K562 (cell line): ENCODE results near the gene IGF1R. TPM values are rescaled to one million over a fixed set of nuclear protein-coding genes. Genes with fewer than 3 reads are reported as not detected.

Source experiments
- ATAC-seq: fragments of 200-7000 bp; cut with Tn5 transposase; 3 replicates; pipeline ENCODE4 v1.9.1; 2020; ENCODE audit warnings: moderate library complexity
- BruUV-seq: library from RNA; stranded (reverse); fragments of 400-500 nt; replicated peaks from 2 replicates; lab custom pipeline; 2021; lab: Mats Ljungman, UMichigan
- CTCF ChIA-PET: fragments of 300-600 bp; formaldehyde crosslinking; extraction: SDS; loops from one replicate; lab custom pipeline; 2021; ENCODE audit warnings: low intra/inter-chr PET ratio; lab: Yijun Ruan, JAX
- POLR2A ChIA-PET: fragments of 300-600, 350-650 bp; sonication (Branson Sonifier 250); formaldehyde crosslinking; extraction: SDS; loops from one replicate; lab custom pipeline; 2021; ENCODE audit warnings: antibody characterized with exemption, inconsistent platforms; lab: Yijun Ruan, JAX
- DNase-seq, 4 experiments: peaks; one replicate each; pipeline versions ENCODE4 v3.0.0 to v3.0.0-alpha.2; 2011 to 2018; ENCODE audit warnings: low spot score in 3 of 4, mixed read lengths in 3 of 4; ENCODE audit errors: extremely low read depth in 1 of 4
- FAIRE-seq: peaks from 2 replicates; lab custom pipeline; 2011; peaks lifted over from hg19 to GRCh38; lab: Jason Lieb, UNC
- H2AFZ ChIP-seq: 2 replicates; pipeline ENCODE4 v1.6.0; 2011; ENCODE audit warnings: low read depth, low read length, control low read depth, inconsistent platforms
- H3K27ac ChIP-seq: fragments of 200-600 bp; 3 replicates; pipeline ENCODE4 v1.8.0; 2011; ENCODE audit warnings: low read depth, mild to moderate bottlenecking, control low read depth, inconsistent platforms, low read length, moderate library complexity, mixed read lengths; ENCODE audit errors: extremely low read depth
- H3K27me3 ChIP-seq, 2 experiments: fragments of 300-600 bp in 1 of 2; 2 replicates in 1 of 2; 3 replicates in 1 of 2; pipeline versions ENCODE4 v1.6.0 to v1.8.0; 2011; ENCODE audit warnings: inconsistent platforms in 2 of 2, low read length in 2 of 2, mild to moderate bottlenecking in 1 of 2, mixed read lengths in 1 of 2, moderate library complexity in 1 of 2; ENCODE audit not compliant: control insufficient read depth in 2 of 2, insufficient read depth in 2 of 2
- H3K36me3 ChIP-seq: fragments of 300-600 bp; 3 replicates; pipeline ENCODE4 v1.8.0; 2011; ENCODE audit warnings: mild to moderate bottlenecking, low read length, inconsistent platforms; ENCODE audit not compliant: control insufficient read depth, insufficient read depth
- H3K4me1 ChIP-seq, 2 experiments: fragments of 200-600 bp in 1 of 2; replicated peaks in 1 of 2; 2 replicates in 1 of 2; 3 replicates in 1 of 2; pipeline versions ENCODE4 v1.5.1 to v1.8.0; 2011; ENCODE audit warnings: inconsistent platforms in 2 of 2, low read length in 2 of 2, mild to moderate bottlenecking in 1 of 2, mixed read lengths in 1 of 2, moderate library complexity in 1 of 2; ENCODE audit not compliant: control insufficient read depth in 2 of 2, insufficient read depth in 2 of 2
- H3K4me2 ChIP-seq: 2 replicates; pipeline ENCODE4 v1.6.1; 2011; ENCODE audit warnings: low read length, control low read depth, inconsistent platforms, mixed read lengths; ENCODE audit not compliant: insufficient read depth
- H3K4me3 ChIP-seq: fragments of 200-600 bp; sonication (generic), shearing (Covaris generic); 2 replicates; pipeline ENCODE4 v1.5.1; 2016; ENCODE audit warnings: control low read depth, inconsistent platforms
- H3K79me2 ChIP-seq: fragments of 200-600 bp; 3 replicates; pipeline ENCODE4 v1.8.0; 2011; ENCODE audit warnings: low read length, inconsistent platforms; ENCODE audit not compliant: control insufficient read depth, insufficient read depth
- H3K9ac ChIP-seq, 2 experiments: 2 replicates each; pipeline versions ENCODE4 v1.6.0 to v1.6.1; 2011; ENCODE audit warnings: low read depth in 2 of 2, low read length in 2 of 2, control low read depth in 1 of 2, inconsistent platforms in 1 of 2, mild to moderate bottlenecking in 1 of 2, mixed read lengths in 1 of 2; ENCODE audit not compliant: insufficient read depth in 1 of 2
- H3K9me1 ChIP-seq: one replicate; pipeline ENCODE4 v1.6.0; 2011; ENCODE audit warnings: inconsistent platforms, mild to moderate bottlenecking, low read length, moderate library complexity; ENCODE audit not compliant: control insufficient read depth, insufficient read depth
- H3K9me3 ChIP-seq: replicated peaks from 2 replicates; pipeline ENCODE4 v1.5.1; 2011; ENCODE audit warnings: low read depth, low read length, inconsistent platforms; ENCODE audit not compliant: control insufficient read depth, insufficient read depth
- H4K20me1 ChIP-seq: replicated peaks from 2 replicates; pipeline ENCODE4 v1.6.1; 2011; ENCODE audit warnings: low read length, inconsistent platforms, mixed read lengths; ENCODE audit not compliant: control insufficient read depth, insufficient read depth
- C11orf30 ChIP-seq: fragments of 450-650 bp; IDR thresholded peaks from 2 replicates; pipeline ENCODE4 v1.6.1; 2016; ENCODE audit warnings: low read depth, mild to moderate bottlenecking
- DDX20 ChIP-seq: fragments of 450-650 bp; IDR thresholded peaks from 2 replicates; pipeline ENCODE4 v1.6.1; 2016; ENCODE audit warnings: missing genetic modification characterization, low read depth, mild to moderate bottlenecking, missing compliant biosample characterization, moderate library complexity
- KAT7 ChIP-seq: sonication (generic); formaldehyde crosslinking; IDR thresholded peaks from 2 replicates; pipeline ENCODE4 v1.8.0; 2022; ENCODE audit warnings: missing genetic modification reagents, mild to moderate bottlenecking, borderline replicate concordance
- SIN3A ChIP-seq, 2 experiments: fragments of 150-350 bp in 1 of 2; IDR thresholded peaks; 2 replicates each; pipeline ENCODE4 v1.6.1; 2011 to 2016; ENCODE audit warnings: borderline replicate concordance in 2 of 2, low read depth in 2 of 2, low read length in 2 of 2, mild to moderate bottlenecking in 2 of 2, moderate library complexity in 2 of 2; ENCODE audit not compliant: control insufficient read depth in 1 of 2
- SIX5 ChIP-seq, 2 experiments: IDR thresholded peaks; 2 replicates each; pipeline ENCODE4 v1.6.1; 2011; ENCODE audit warnings: low read length in 2 of 2, borderline replicate concordance in 1 of 2, low read depth in 1 of 2, mild to moderate bottlenecking in 1 of 2, moderate library complexity in 1 of 2; ENCODE audit not compliant: insufficient read depth in 1 of 2
- SRF ChIP-seq, 2 experiments: fragments of 250-450, 450-650 bp in 1 of 2; sonication (Bioruptor Pico) in 1 of 2; sonication (generic) in 1 of 2; formaldehyde crosslinking; IDR thresholded peaks; 2 replicates each; pipeline versions ENCODE4 v1.5.0 to v1.5.1; 2020 to 2022; ENCODE audit warnings: mild to moderate bottlenecking in 1 of 2, missing genetic modification reagents in 1 of 2
- ZFX ChIP-seq: sonication (generic); formaldehyde crosslinking; IDR thresholded peaks from 2 replicates; pipeline ENCODE4 v1.8.0; 2022; ENCODE audit warnings: mild to moderate bottlenecking, missing genetic modification reagents, moderate library complexity
- ZKSCAN3 ChIP-seq: fragments of 250-450 bp; sonication (Bioruptor Pico); IDR thresholded peaks from 2 replicates; pipeline ENCODE4 v1.4.0; 2020
- ZMIZ1 ChIP-seq, 2 experiments: fragments of 150-350 bp in 1 of 2; IDR thresholded peaks; 2 replicates each; pipeline ENCODE4 v1.6.1; 2012 to 2016; ENCODE audit warnings: low read depth in 2 of 2, low read length in 2 of 2, mild to moderate bottlenecking in 1 of 2, moderate library complexity in 1 of 2
- ZNF134 ChIP-seq: fragments of 250-450 bp; sonication (Bioruptor Pico); conservative IDR thresholded peaks from 2 replicates; pipeline ENCODE4 v1.4.0; 2020
- WGBS: fragments of 100-300 bp; shearing (Covaris generic); methylation state at CpG from one replicate; pipeline ENCODE4 v1.1.6; 2016; ENCODE audit warnings: low coverage, mixed read lengths; ENCODE audit not compliant: insufficient coverage; ENCODE audit errors: missing lambda C conversion rate; 5-methylcytosine and 5-hydroxymethylcytosine counted together
- in situ Hi-C: fragments of 300-500 bp; cut with MboI; formaldehyde crosslinking; loops from 4 replicates; pipeline ENCODE4 v1.15.0; 2018; ENCODE audit warnings: inconsistent platforms, mixed read lengths
- intact Hi-C: fragments of 100-400 bp; cut with micrococcal nuclease; formaldehyde crosslinking; loops from 2 replicates; pipeline ENCODE4 v1.14.2; 2022
- polyA plus RNA-seq, 8 experiments: library from polyadenylated mRNA; depleted of rRNA in 4 of 8; stranded (reverse) in 5 of 8; unstranded in 3 of 8; fragments of >200 nt; fragmentation: Nextera tagmentation in 2 of 8; fragmentation: Illumina TruSeq in 1 of 8; extraction: Ambion mirVana in 2 of 8; extraction: Trizol in 1 of 8; gene quantifications; 2 replicates each; pipeline versions ENCODE4 v1.2.1 to v1.2.3, GENCODE V29; 2011 to 2014; ENCODE audit warnings: inconsistent platforms in 1 of 8, missing spikeins in 1 of 8
- total RNA-seq, 7 experiments: library from RNA; depleted of rRNA in 6 of 7; stranded (reverse); fragments of >200 nt in 6 of 7; fragmentation: Illumina TruSeq in 2 of 7; extraction: Trizol in 2 of 7; gene quantifications; 2 replicates each; pipeline versions ENCODE4 v1.2.1 to v1.2.3, GENCODE V29; 2011 to 2021; ENCODE audit warnings: low replicate concordance in 1 of 7

The IGF1R gene
- total and polyA plus RNA-seq, 9 of the 15 experiments (the other 6 are each of a cell fraction or from before 2014, with no cell fraction given), result 0.35 to 8.0 (median 1.6) TPM

DNA sequence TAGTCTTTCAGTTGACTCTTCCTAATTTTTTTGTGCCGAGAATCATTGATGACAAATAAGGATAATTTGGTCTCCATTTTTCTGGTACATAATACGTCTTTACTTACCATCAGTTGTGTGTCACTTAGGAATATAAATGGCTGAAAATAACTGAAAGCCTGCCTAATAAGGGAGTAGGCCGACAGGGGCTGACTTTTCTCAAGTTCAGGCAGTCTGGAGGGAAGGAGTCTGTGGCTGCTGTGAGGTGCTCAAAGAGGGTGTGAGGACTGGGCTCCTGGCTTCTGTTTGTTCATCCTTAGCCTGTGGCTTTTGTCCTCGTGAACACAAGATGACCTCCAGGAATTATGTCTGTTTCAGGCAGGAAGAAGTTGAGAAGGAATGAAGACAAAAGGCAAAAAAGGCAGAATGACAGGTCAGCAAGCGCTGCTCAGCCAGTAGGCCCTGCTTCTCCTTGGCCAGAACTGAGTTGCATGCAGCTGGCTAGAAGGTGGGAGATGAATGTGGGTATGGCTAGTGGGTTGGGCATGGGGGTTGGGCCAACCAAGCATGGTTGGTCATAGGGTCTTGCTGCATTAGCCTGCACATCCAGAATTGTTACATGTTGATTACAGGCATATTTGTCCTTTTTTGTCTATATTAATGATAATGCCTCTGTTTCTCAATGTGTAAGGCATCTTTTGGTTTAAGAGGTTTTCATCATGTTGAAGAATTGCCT is 29.2 kb downstream of the IGF1R start:
- no peaks in the 10 kb centered on the region for H3K4me1 ChIP-seq
- H3K27ac ChIP-seq, result no peak overlapping the region

DNA sequence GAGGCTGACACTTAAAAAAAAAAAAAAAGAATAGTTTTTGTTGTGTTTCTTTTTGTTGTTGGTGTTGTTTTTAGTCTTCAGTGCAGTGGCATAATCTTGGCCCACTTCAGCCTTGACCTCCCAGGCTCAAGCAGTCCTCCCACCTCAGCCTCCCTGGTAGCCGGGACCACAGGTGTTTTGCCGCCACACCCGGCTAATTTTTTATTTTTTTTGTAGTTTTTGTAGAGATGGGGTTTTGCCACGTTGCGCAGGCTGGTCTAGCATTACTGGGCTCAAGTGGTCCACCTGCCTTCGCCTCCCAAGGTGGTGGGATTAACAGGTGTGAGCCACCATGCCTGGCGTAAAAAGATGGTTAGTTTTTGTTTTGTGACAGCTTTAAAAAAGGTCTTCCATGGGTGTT is 30.1 kb downstream of the IGF1R start:
- in situ Hi-C loops (no loop called here), intact Hi-C loops (no loop called here)
- ATAC-seq, result no peak
- H3K27ac ChIP-seq, result no peak overlapping the region
- CTCF ChIA-PET, result no interaction called here
- H3K4me1 ChIP-seq, result no peaks in the 10 kb centered on the region
- WGBS, result 7% methylated on average over 7 of the region's 7 CpGs
- no peak for DNase-seq
- H3K9me3 ChIP-seq, result no peaks in the 10 kb centered on the region
- POLR2A ChIA-PET, result interaction anchor here (0.6 kb wide), 1 partner anchor 362 kb away, joined by 3 read pairs; no protein-coding TSS in a partner anchor
- no peak overlapping the region for H3K9ac ChIP-seq
- H3K27me3 ChIP-seq, result peaks cover 4 to 12% of the 10 kb centered on the region in 2 experiments; a peak in 4 of 5 replicates
- H3K4me2 ChIP-seq, result no peak overlapping the region
- no peaks in the 10 kb centered on the region for H3K79me2 ChIP-seq
- no peaks in the 10 kb centered on the region for H3K36me3 ChIP-seq
- H3K4me3 ChIP-seq, result no peak overlapping the region
- no peaks in the 10 kb centered on the region for H3K9me1 ChIP-seq
- H2AFZ ChIP-seq, result no peak overlapping the region
- peaks cover 8% of the 10 kb centered on the region for H4K20me1 ChIP-seq
- no TSS peak for BruUV-seq
- FAIRE-seq, result no peak
- no peak for TF ChIP-seq ZNF134
- no peak for TF ChIP-seq ZFX (CRISPR knock-in tag)
- no peak for TF ChIP-seq ZKSCAN3 (CRISPR knock-in tag)
- TF ChIP-seq KAT7, result no peak
- TF ChIP-seq DDX20 (tag), result no peak
- no peak for TF ChIP-seq SIN3A (IDR thresholded peaks at IDR 0.05; ENCODE audit: borderline replicate concordance in 2 of 2, control insufficient read depth in 1 of 2, low read depth in 2 of 2, low read length in 2 of 2)
- TF ChIP-seq C11orf30, result no peak
- TF ChIP-seq ZMIZ1 (IDR thresholded peaks at IDR 0.05; ENCODE audit: low read depth in 2 of 2, low read length in 2 of 2), result no peak

More for the DNA sequence above, 29.2 kb downstream of the IGF1R start:
- 1% methylated on average over 5 of the region's 5 CpGs for WGBS
- in situ Hi-C loops (no loop called here), intact Hi-C loops (no loop called here)
- Histone ChIP-seq H3K9me3 (no peaks in the 10 kb centered on the region), H2AFZ (no peak overlapping the region), H3K4me2 (no peak overlapping the region), H3K9ac (no peak overlapping the region), H3K36me3 (no peaks in the 10 kb centered on the region), H3K79me2 (no peaks in the 10 kb centered on the region), H3K4me3 (no peak overlapping the region), H3K27me3 (peaks cover 0 to 17% of the 10 kb centered on the region in 2 experiments; a peak in 2 of 5 replicates), H3K9me1 (no peaks in the 10 kb centered on the region), H4K20me1 (peaks cover 9% of the 10 kb centered on the region)
- no peak for ATAC-seq
- no peak for TF ChIP-seq SIX5 (IDR thresholded peaks at IDR 0.05; ENCODE audit: borderline replicate concordance in 1 of 2, insufficient read depth in 1 of 2, low read depth in 1 of 2, low read length in 2 of 2)
- TF ChIP-seq SRF (CRISPR knock-in tag; IDR thresholded peaks at IDR 0.05), result no peak
- BruUV-seq, result no TSS peak
- DNase-seq, result no peak
- POLR2A ChIA-PET, result no interaction called here
- FAIRE-seq, result no peak
- CTCF ChIA-PET, result no interaction called here
